Activated T-helper 9 cell treated with anti-CD3 and anti-CD28 coated beads, Interleukin-2, amount 50 U/mL, for 16 hours (primary cell): ENCODE data around the gene PTGER1.
"Not testable (repeated sequence)": the region's sequence is repeated elsewhere in the genome, so short reads cannot be mapped to it uniquely, and the experiment has no call there.

Experiments used
- DNase-seq: peaks from one replicate; pipeline ENCODE4 v3.0.0-alpha.2; 2020; ENCODE audit warnings: low read depth

Gene PTGER1

GRCh38 chr19:14475251-14476073 lies at the start of gene PTGER1:
Gene PTGER1, minus strand, starts transcription at chr19:14475354. Its CDS starts 1,034 bp downstream, at chr19:14474320.
- no peak for DNase-seq

- no peak for DNase-seq
Measured at GRCh38 chr19:14520543-14520942, 45.4 kb upstream of the PTGER1 start.

- no peak for DNase-seq
Measured at GRCh38 chr19:14519860-14520407, 44.8 kb upstream of the PTGER1 start.

GRCh38 chr19:14519245-14519859 lies 44.2 kb upstream of the PTGER1 start:
- no peak for DNase-seq

GRCh38 chr19:14517840-14518505 lies 42.8 kb upstream of the PTGER1 start, which contains the start of gene DNAJB1:
Gene DNAJB1, minus strand, starts transcription at chr19:14518397. Its CDS starts 48 bp downstream, at chr19:14518349.
- DNase-seq, result peak; percentile 59

- no peak for DNase-seq
Measured at GRCh38 chr19:14517446-14517839, 42.3 kb upstream of the PTGER1 start.

GRCh38 chr19:14516746-14517438 lies 41.7 kb upstream of the PTGER1 start:
- no peak for DNase-seq

GRCh38 chr19:14516048-14516534 lies 40.9 kb upstream of the PTGER1 start:
- DNase-seq, result no peak

GRCh38 chr19:14515501-14516047 lies 40.4 kb upstream of the PTGER1 start:
- no peak for DNase-seq

GRCh38 chr19:14514215-14514863 lies 39.2 kb upstream of the PTGER1 start:
- no peak for DNase-seq

- no peak for DNase-seq
Measured at GRCh38 chr19:14512406-14512961, 37.3 kb upstream of the PTGER1 start.

- DNase-seq, result no peak
Measured at GRCh38 chr19:14511229-14511593, 36.1 kb upstream of the PTGER1 start.

GRCh38 chr19:14510311-14511228 lies 35.4 kb upstream of the PTGER1 start:
- no peak for DNase-seq

- no peak for DNase-seq
Measured at GRCh38 chr19:14507704-14508542, 32.8 kb upstream of the PTGER1 start.

- peak; percentile 67 for DNase-seq
Measured at GRCh38 chr19:14505488-14506239, 30.5 kb upstream of the PTGER1 start.

- not testable (repeated sequence) for DNase-seq
Measured at GRCh38 chr19:14504575-14504974, 29.4 kb upstream of the PTGER1 start.

- no peak for DNase-seq
Measured at GRCh38 chr19:14503285-14503684, 28.1 kb upstream of the PTGER1 start.
